CD4-positive, alpha-beta T cell (primary cell): ENCODE measurements around the gene ARMC9. TPM values are rescaled to one million over a fixed set of nuclear protein-coding genes. Genes with fewer than 3 reads are reported as not detected.

Experiments used
- ATAC-seq: fragments of 200-7000 bp; cut with Tn5 transposase; one replicate; pipeline ENCODE4 v1.10.0; 2022; ENCODE audit warnings: mild to moderate bottlenecking; ENCODE audit not compliant: poor library complexity
- CTCF ChIA-PET: fragments of 350-600 bp; sonication (Branson Sonifier 250); formaldehyde crosslinking; loops from one replicate; lab custom pipeline; 2021; ENCODE audit warnings: antibody characterized with exemption, inconsistent platforms; lab: Charles Lee
- POLR2A ChIA-PET: fragments of 350-600 bp; sonication (Branson Sonifier 250); formaldehyde crosslinking; loops from one replicate; lab custom pipeline; 2021; ENCODE audit warnings: antibody characterized with exemption, inconsistent platforms; lab: Charles Lee
- DNase-seq, 14 experiments: peaks; one replicate each; pipeline ENCODE4 v3.0.0-alpha.2; 2013 to 2020; ENCODE audit warnings: mixed read lengths in 2 of 14
- H3K27ac ChIP-seq, 2 donors: one replicate each; pipeline versions ENCODE4 v1.5.1 to v1.7.0; 2013; ENCODE audit warnings: low read length in 2 of 2, low read depth in 1 of 2, mild to moderate bottlenecking in 1 of 2
- H3K27me3 ChIP-seq, 2 experiments: 1 replicate in 1 of 2; 2 replicates in 1 of 2; pipeline versions ENCODE4 v1.6.1 to v1.7.0; 2013; ENCODE audit warnings: low read length in 2 of 2, control low read depth in 1 of 2, mild to moderate bottlenecking in 1 of 2, moderate library complexity in 1 of 2; ENCODE audit not compliant: insufficient read depth in 2 of 2, control insufficient read depth in 1 of 2
- H3K36me3 ChIP-seq: one replicate; pipeline ENCODE4 v1.6.1; 2013; ENCODE audit warnings: low read length, control low read depth; ENCODE audit not compliant: insufficient read depth
- H3K4me1 ChIP-seq: one replicate; pipeline ENCODE4 v1.6.1; 2013; ENCODE audit warnings: low read length, control low read depth; ENCODE audit not compliant: insufficient read depth
- H3K4me3 ChIP-seq: one replicate; pipeline ENCODE4 v1.5.1; 2013; ENCODE audit warnings: mild to moderate bottlenecking, low read length, moderate library complexity
- H3K9me3 ChIP-seq, 2 experiments: 1 replicate in 1 of 2; 2 replicates in 1 of 2; pipeline versions ENCODE4 v1.6.1 to v1.7.0; 2013; ENCODE audit warnings: low read length in 2 of 2, mild to moderate bottlenecking in 2 of 2, control low read depth in 1 of 2, moderate library complexity in 1 of 2; ENCODE audit not compliant: control insufficient read depth in 1 of 2, insufficient read depth in 1 of 2
- H3K27ac Mint-ChIP-seq: one replicate; pipeline ENCODE4 v1.8.0; 2020; ENCODE audit warnings: mixed read lengths
- H3K27me3 Mint-ChIP-seq: one replicate; pipeline ENCODE4 v1.8.0; 2021; ENCODE audit warnings: mixed read lengths
- H3K36me3 Mint-ChIP-seq: one replicate; pipeline ENCODE4 v1.8.0; 2021; ENCODE audit warnings: low read depth, mixed read lengths
- H3K4me1 Mint-ChIP-seq: one replicate; pipeline ENCODE4 v1.8.0; 2021; ENCODE audit warnings: low read depth, mixed read lengths
- H3K4me3 Mint-ChIP-seq: one replicate; pipeline ENCODE4 v1.8.0; 2020; ENCODE audit warnings: mild to moderate bottlenecking, mixed read lengths
- H3K9me3 Mint-ChIP-seq: one replicate; pipeline ENCODE4 v1.8.0; 2020; ENCODE audit warnings: mixed read lengths
- CTCF ChIP-seq: fragments of 200-600 bp; IDR thresholded peaks from one replicate; pipeline ENCODE4 v1.8.0; 2022; ENCODE audit warnings: antibody characterized with exemption, mild to moderate bottlenecking
- intact Hi-C, 2 experiments: fragments of 100-400 bp; cut with DNase I in 1 of 2; cut with micrococcal nuclease in 1 of 2; formaldehyde crosslinking; loops; one replicate each; pipeline versions ENCODE4 v1.15.1 to v1.9.0; 2023 to 2025; cut with DNase I, micrococcal nuclease
- total RNA-seq, 174 experiments: library from RNA in 2 of 174; stranded (reverse) in 2 of 174; gene quantifications; one replicate each; pipeline ENCODE4 v1.2.3 and lab custom pipeline; 2021 to 2026

Gene ARMC9
- total RNA-seq, 2 experiments from 2014 or later, result 0.16 to 0.42 TPM

DNA sequence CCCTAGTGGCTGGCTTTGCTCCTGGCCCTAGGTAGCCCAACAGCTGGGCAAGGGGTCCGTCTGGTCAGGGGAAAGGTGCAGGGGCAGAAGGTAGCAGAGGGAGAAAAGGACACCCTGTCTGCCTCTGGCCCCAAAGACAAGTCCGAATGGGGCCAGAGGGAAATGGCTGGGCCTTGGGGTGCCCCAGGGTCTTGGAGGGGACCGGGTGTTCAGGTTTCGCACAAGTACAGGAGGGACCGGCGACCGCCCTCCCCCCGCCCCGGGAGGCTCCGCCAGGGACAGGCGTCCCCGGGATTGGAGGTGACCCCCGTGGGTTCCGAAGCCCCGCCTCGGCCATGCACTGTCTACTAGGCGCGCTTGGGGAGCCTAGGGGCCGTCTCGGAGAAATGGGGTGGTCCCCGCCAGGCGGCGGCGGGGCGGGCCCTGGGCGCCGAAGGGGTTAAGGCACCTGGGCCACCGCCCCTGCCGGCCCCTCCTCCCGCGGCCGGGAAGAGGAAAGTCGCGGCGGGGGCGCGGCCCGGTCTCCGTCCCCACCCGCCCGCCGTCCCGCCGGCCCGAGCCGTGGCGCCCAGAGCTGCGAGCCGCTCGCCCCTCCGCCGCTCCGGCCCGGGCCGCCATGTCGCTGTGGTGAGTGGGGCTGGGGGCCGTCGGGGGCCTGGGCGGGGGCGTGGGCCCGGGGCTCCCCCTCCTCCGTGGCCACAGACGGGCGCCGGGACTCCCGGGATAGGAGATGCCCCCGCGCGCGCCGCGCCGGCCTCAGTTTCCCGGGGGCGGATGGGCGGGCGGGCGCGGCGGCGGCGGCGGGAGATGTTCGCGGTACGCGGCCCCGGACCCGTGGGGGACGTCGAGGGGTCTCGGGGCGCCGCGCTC, 197.0 kb downstream of the ARMC9 start, which contains the start of gene B3GNT7:
Gene B3GNT7, plus strand, starts transcription at position 523 of the 870 bp plus-strand sequence. Its CDS starts 94 bp downstream, at position 617.
- DNase-seq, result no peak
- Mint-ChIP-seq H3K4me1 (peaks cover 11% of the 10 kb centered on the region), H3K27me3 (peaks cover 56% of the 10 kb centered on the region), H3K27ac (no peak within 1 kb of the TSS), H3K4me3 (peak within 1 kb of the TSS; percentile 25), H3K9me3 (no peaks in the 10 kb centered on the region), H3K36me3 (no peaks in the 10 kb centered on the region)
- ChIA-PET POLR2A (no interaction called here), CTCF (no interaction called here)
- no peak within 1 kb of the TSS for H3K4me3 ChIP-seq
- peaks cover 26 to 31% of the 10 kb centered on the region in 2 experiments for H3K27me3 ChIP-seq
- no peak within 1 kb of the TSS for H3K27ac ChIP-seq
- no peak for TF ChIP-seq CTCF
- H3K9me3 ChIP-seq, result no peaks in the 10 kb centered on the region
- peaks cover 11% of the 10 kb centered on the region for H3K4me1 ChIP-seq
- no peaks in the 10 kb centered on the region for H3K36me3 ChIP-seq
- intact Hi-C loops, result no loop called here
- no peak for ATAC-seq

GRCh38 chr2:231396058-231396821, 197.8 kb downstream of the ARMC9 start:
- no peak overlapping the region for H3K27ac ChIP-seq
- peaks cover 26 to 31% of the 10 kb centered on the region in 2 experiments for H3K27me3 ChIP-seq
- ChIA-PET POLR2A (no interaction called here), CTCF (no interaction called here)
- ATAC-seq, result no peak
- Mint-ChIP-seq H3K36me3 (no peaks in the 10 kb centered on the region), H3K4me3 (peak overlapping the region; percentile 25), H3K4me1 (peaks cover 11% of the 10 kb centered on the region), H3K9me3 (no peaks in the 10 kb centered on the region), H3K27ac (no peak overlapping the region), H3K27me3 (peaks cover 52% of the 10 kb centered on the region)
- H3K9me3 ChIP-seq, result no peaks in the 10 kb centered on the region
- DNase-seq, result no peak
- TF ChIP-seq CTCF, result no peak
- intact Hi-C loops, result no loop called here
- H3K4me1 ChIP-seq, result peaks cover 11% of the 10 kb centered on the region
- no peaks in the 10 kb centered on the region for H3K36me3 ChIP-seq
- H3K4me3 ChIP-seq, result no peak overlapping the region

GRCh38 chr2:231397011-231397927, 198.8 kb downstream of the ARMC9 start:
- CTCF ChIA-PET, result no interaction called here
- peaks cover 26 to 31% of the 10 kb centered on the region in 2 experiments for H3K27me3 ChIP-seq
- Mint-ChIP-seq H3K36me3 (no peaks in the 10 kb centered on the region), H3K4me3 (no peak overlapping the region), H3K9me3 (no peaks in the 10 kb centered on the region), H3K27me3 (peaks cover 44% of the 10 kb centered on the region), H3K27ac (no peak overlapping the region), H3K4me1 (peaks cover 11% of the 10 kb centered on the region)
- peaks cover 11% of the 10 kb centered on the region for H3K4me1 ChIP-seq
- no peak overlapping the region for H3K4me3 ChIP-seq
- POLR2A ChIA-PET, result no interaction called here
- no peak overlapping the region for H3K27ac ChIP-seq
- no peaks in the 10 kb centered on the region for H3K9me3 ChIP-seq
- intact Hi-C loops, result no loop called here
- H3K36me3 ChIP-seq, result no peaks in the 10 kb centered on the region
- ATAC-seq (no peak), DNase-seq (no peak)
- TF ChIP-seq CTCF, result no peak
